ENCODE data around the gene SH3BP2.

DNA sequence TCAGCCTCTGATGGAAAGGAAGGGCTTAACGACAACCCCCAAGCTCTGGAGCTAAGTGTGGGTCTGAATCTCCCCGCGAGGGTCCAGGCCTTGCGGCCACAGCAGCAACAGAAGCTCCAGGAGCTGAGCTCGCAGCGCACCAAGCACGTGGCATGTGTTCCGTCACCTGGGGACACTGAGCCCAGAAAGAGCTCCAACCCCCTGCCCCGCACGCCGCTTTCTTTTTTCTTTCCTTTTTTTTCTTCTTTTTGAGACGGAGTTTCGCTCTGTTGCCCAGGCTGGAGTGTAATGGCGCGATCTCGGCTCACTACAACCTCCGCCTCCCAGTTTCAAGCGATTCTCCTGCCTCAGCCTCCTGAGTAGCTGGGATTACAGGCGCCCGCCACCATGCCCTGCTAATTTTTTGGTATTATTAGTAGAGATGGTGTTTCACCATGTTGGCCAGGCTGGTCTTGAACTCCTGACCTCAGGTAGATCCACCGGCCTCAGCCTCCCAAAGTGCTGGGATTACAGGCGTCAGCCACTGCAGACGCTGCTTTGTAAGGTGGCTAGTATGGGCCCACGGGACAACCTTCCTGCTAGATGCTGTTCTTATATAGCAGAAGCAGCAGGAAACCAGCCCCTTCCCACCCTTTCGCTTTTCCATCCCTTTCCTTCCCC, 36.1 kb upstream of the SH3BP2 start:
- TF ChIP-seq TAF1 (IDR thresholded peaks at IDR 0.05; ENCODE audit: borderline replicate concordance, low read depth, low read length): no peak
- TF ChIP-seq POLR2A (IDR thresholded peaks at IDR 0.05; ENCODE audit: low read depth, low read length): no peak
